Kidney glomerular epithelial cell (primary cell): ENCODE data around the gene IL10RA.
"Not testable (repeated sequence)": the region's sequence is repeated elsewhere in the genome, so short reads cannot be mapped to it uniquely, and the experiment has no call there.

Source experiments
- DNase-seq: peaks from one replicate; lab custom pipeline; 2025; lab: John Stamatoyannopoulos, UW

IL10RA gene

GRCh38 chr11:117985953-117986887 is at the start of gene IL10RA:
Gene IL10RA (plus strand): TSS chr11:117986394. CDS start chr11:117986468, 74 bp downstream.
- DNase-seq: peak; percentile 30

- no peak for DNase-seq
Measured at GRCh38 chr11:117936973-117937372, 49.2 kb upstream of the IL10RA start.

GRCh38 chr11:117940736-117941135 is 45.5 kb upstream of the IL10RA start:
- DNase-seq: no peak

- DNase-seq: no peak
Measured at GRCh38 chr11:117941163-117941707, 45.0 kb upstream of the IL10RA start.

DNA sequence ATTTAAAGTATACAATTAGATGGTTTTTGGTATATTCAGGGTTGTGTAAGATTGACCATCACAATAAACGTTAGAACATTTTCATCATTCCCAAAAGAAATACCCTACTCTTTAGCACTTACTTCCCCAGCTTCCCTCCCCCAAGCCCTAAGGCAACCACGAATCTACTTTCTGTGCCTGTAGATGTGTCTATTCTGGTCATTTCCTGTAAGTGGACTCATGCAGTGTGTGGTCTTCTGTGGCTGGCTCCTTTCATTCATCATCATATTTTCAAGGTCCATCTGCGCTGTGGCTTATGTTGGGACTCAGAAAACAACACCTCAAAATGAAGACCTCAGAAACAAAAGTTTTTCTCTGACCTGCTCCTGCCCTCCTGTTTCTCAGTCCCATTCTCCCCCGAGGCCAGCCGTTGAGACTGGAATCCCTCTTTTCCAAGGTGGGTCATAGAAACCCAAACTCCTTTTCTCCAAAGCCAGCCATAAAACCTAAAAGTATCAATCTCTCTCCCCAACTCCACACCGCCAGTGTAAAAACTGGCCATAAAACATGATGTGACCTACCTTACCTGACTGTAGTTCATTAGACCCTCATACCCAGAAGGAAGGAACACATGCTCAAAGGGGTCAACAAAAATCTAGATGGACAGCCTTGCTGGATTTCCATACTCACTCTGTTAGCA is 44.1 kb upstream of the IL10RA start:
- no peak for DNase-seq

DNA sequence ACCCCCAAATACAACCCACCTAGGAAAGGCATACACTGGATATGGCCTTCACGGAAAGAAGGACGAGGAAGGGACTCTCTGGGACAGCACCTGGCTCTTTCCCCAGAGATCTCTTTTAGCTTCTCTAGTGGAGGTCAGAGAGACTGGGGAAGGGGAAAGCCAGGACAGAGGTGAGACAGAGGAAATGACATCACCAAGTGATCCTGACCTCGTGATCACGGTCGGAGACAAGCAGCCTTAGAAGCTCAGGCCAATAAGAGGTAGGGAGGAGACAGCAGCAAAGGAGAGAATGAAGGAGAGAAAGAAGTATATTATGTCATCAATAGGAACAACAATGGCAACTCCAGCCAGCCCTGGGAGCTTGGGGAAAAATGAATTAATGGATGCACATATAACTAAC is 41.6 kb upstream of the IL10RA start:
- DNase-seq: no peak

- DNase-seq: no peak
Measured at GRCh38 chr11:117945047-117945810, 41.0 kb upstream of the IL10RA start.

- no peak for DNase-seq
Measured at GRCh38 chr11:117946156-117946841, 39.9 kb upstream of the IL10RA start.

DNA sequence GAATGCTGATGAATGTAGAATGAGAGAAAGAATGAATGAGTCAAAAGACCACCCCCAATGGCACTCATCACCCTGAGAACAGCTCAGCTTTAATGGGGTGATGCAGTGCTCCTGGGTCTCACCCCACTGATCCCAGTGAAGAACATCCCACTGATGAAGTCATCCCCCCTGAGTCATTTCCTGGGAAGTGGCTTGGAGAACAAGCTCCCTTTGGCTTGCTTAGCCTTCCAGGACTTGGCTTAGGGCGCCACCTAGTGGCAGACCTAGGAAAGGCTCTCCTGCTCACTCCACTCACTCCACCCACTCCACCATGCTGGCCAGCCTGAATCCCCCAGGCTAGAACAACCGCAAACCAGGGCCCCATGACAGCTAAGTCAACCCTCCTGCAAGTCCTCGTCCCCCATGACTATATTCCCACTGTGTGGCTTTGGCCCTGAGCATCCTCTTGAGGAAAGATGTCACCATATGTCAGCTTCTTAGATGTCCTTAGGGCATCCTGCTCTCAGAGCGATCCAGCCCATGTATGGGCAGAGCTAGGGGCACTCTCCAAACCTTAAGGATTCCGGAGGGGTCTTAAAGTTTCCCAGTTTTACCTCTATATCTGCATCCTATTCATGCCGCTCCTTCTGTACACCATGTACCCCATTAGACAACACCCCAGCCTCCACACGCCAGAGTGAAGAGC is 39.2 kb upstream of the IL10RA start:
- peak; percentile 92 for DNase-seq

- not testable (repeated sequence) for DNase-seq
Measured at GRCh38 chr11:117947751-117948150, 38.4 kb upstream of the IL10RA start.

DNA sequence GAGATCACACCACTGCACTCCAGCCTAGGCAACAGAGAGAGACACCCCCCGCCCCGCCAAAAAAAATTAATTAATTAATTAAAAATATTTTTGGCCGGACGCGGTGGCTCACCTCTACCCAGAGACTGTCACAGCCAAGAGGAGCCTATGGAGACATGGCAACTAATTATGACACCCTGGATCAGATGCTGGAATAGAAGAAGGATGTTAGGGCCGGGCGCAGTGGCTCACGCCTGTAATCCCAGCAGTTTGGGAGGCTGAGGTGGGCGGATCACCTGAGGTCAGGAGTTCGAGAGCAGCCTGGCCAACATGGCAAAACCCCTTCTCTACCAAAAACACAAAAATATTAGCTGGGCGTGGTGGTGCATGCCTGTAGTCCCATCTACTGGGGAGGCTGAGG is 37.7 kb upstream of the IL10RA start:
- not testable (repeated sequence) for DNase-seq

DNA sequence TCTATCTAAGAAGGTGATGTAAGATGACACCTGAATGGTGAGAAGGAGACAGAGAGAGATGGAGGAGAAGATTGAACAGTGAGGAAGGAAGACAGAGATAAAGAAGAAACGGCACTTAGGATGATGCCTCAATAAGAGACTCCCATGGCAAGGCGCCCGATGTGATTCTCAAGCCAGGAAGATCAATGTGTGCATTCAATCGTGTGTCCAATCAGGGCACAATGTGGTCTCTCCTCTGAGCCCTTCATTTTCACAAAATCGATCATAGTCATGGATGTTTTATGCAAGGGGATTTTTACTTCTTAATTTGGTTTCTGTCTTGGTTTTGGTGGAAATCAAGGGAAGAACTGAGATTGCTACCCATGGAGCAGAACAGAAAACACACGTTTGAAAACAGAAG is 37.1 kb upstream of the IL10RA start:
- no peak for DNase-seq

DNA sequence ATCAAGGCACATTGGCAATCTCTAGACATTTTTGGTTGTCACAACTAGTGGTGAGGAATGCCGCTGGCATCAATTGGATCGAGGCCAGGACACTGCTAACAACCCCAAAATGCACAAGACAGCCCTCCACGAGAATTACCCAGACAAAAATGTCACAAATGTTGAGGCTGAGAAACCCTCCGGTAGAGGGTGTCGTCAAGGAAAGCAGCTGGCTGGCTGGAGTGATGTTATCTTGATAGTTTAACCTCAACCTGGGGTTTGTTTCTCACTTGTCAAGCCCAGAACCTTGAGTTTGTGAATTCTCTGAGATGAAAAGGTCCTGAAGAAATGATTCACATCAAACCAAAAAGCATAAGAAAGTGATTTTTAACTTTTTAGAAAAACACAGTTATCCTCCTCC is 35.9 kb upstream of the IL10RA start:
- DNase-seq: no peak

GRCh38 chr11:117950993-117951961 is 34.9 kb upstream of the IL10RA start:
- DNase-seq: no peak

DNA sequence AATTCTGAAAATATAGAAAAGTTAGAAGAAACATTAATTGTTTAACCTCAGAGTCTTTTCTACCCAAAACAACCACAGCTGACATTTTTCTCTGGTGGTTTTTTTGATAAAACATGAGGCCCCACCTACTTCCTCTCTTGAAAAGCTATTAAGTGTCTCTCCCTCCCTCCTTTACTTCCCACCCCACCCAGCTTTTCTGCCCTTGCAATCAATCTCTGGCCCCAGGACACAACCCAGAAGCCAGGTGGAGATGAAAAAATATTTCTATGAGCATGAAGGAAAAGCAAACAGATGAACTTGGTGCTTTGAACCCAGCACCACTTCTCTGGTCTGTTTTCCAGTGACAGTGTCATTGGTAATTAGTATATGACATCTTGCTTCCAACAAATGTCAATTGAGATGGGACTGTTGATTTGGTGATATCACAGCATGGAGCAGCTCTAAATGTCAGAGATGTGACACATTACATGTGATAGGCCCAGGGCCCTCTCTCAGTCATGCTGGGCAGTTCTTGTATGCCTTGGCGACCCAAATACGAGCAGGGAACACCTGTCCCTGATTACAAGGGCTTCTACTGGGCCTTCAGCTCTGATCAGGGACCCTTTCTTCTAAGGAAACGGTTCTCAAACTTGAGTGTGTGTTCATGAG is 33.0 kb upstream of the IL10RA start:
- DNase-seq: no peak

DNA sequence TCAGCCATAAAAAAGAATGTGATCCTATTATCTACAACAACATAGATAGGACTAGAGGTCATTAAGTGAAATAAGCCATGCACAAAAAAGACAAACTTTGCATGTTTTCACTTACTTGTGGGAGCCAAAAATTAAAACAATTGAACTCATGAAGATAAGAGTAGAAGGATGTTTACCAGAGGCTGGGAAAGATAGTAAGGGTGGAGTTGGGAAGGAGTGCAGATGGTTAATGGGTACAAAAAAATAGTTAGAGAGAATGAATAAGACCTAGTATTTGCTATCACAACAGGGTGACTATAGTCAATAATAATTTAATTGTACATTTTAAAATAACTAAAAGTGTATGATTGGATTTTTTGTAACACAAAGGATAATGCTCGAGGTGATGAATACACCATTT is 27.2 kb upstream of the IL10RA start:
- no peak for DNase-seq

- no peak for DNase-seq
Measured at GRCh38 chr11:117959438-117960149, 26.6 kb upstream of the IL10RA start.

DNA sequence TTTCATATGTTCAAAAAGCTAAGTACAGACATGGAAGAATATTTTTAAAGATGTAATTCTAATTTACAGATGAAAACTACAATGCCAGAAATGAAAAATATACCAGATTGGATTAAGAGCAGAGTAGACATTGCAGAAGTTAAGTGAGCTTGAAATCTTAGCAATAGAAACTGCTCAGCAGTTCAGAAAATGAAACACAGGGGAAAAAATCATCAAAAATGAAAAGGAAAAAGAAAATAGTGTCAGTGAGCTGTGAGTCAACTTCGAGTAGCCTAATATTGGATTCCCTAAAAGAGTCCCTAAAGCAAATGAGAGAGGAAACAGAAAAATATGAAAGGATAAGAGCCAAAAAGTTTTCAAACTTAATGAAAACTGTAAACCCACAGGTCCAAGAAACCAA is 25.8 kb upstream of the IL10RA start:
- DNase-seq: no peak

- no peak for DNase-seq
Measured at GRCh38 chr11:117961896-117962295, 24.3 kb upstream of the IL10RA start.
